Measurements from ENCODE around the gene SEMA4D.
"Not testable (repeated sequence)": the region's sequence is repeated elsewhere in the genome, so short reads cannot be mapped to it uniquely, and the experiment has no call there.

The SEMA4D gene

DNA sequence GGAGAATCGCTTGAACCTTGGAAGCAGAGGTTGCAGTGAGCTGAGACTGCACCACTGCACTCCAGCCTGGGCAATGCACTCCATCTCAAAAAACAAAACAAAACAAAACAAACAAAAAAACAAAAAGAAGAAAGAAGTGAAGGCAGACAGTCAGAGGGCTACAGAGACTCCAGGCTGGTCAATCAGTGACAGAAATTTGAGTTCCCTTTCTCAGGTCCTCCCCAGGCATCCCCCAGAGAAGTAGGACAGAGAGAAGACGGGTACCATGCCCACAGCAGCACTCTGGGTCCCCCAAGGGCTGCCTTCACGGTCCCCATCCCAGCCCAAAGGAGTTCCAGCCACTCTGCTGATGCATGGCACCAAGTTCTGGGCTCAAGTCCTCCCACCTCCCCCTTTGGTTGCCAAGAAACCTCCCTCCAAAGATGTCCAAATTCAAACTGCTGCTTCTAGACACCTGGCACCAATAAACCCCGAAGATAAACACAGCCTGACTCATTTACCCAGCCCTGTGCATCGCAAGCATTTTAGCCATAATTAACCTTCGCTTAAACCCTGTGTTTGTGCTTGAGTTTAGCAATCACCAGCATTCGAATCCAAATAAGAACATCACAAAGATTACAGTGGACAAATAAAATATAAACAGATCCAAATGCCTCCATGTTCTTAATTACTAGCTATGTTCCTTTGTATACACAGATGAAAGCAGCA is 24.0 kb downstream of the SEMA4D start:
- Histone ChIP-seq H3K4me3 (ENCODE audit: low read length in 2 of 2) (no peak overlapping the region), H3K14ac (ENCODE audit: low read length) (no peak overlapping the region), H3K4ac (ENCODE audit: low read length) (no peak overlapping the region), H3K4me2 (ENCODE audit: insufficient read depth, low read length, poor library complexity, severe bottlenecking) (no peak overlapping the region), H2BK120ac (ENCODE audit: low read depth, low read length) (no peak overlapping the region), H3K9ac (ENCODE audit: low read depth, low read length, poor library complexity) (no peak overlapping the region), H3K36me3 (replicated peaks in 1 of 2; ENCODE audit: control insufficient read depth in 2 of 2, insufficient read depth in 2 of 2, low read length in 2 of 2) (no peaks in the 10 kb centered on the region), H2BK12ac (ENCODE audit: low read length) (no peak overlapping the region), H3K27ac (replicated peaks; ENCODE audit: low read length) (no peak overlapping the region), H4K91ac (ENCODE audit: low read depth, low read length, poor library complexity) (no peak overlapping the region), H2BK15ac (ENCODE audit: low read length) (no peak overlapping the region), H3K27me3 (ENCODE audit: control insufficient read depth in 3 of 3, insufficient read depth in 3 of 3, low read depth in 1 of 3, low read length in 3 of 3) (no peaks in the 10 kb centered on the region), H2AK5ac (ENCODE audit: low read depth, low read length) (no peak overlapping the region), H4K8ac (ENCODE audit: low read depth, low read length) (no peak overlapping the region), H3K79me1 (ENCODE audit: low read depth, low read length) (peaks cover 6% of the 10 kb centered on the region), H3K18ac (ENCODE audit: low read length) (no peak overlapping the region), H2AFZ (ENCODE audit: low read length) (no peak overlapping the region), H3K9me3 (replicated peaks in 1 of 2; ENCODE audit: control insufficient read depth in 2 of 2, insufficient read depth in 1 of 2, low read depth in 1 of 2, low read length in 2 of 2) (no peaks in the 10 kb centered on the region), H3K23ac (ENCODE audit: low read depth, low read length, poor library complexity) (no peak overlapping the region), H3K4me1 (ENCODE audit: control insufficient read depth in 2 of 2, insufficient read depth in 1 of 2, low read depth in 1 of 2, low read length in 2 of 2) (peaks cover 0 to 14% of the 10 kb centered on the region in 2 donors), H2BK5ac (ENCODE audit: low read length) (no peak overlapping the region)
- no peak for DNase-seq (ENCODE audit: low spot score)
- no CpG with 5 or more reads among the region's 7 CpGs for WGBS, 2 donors (ENCODE audit: extremely low coverage in 2 of 2, insufficient read length in 2 of 2, insufficient replicate concordance in 1 of 2)

DNA sequence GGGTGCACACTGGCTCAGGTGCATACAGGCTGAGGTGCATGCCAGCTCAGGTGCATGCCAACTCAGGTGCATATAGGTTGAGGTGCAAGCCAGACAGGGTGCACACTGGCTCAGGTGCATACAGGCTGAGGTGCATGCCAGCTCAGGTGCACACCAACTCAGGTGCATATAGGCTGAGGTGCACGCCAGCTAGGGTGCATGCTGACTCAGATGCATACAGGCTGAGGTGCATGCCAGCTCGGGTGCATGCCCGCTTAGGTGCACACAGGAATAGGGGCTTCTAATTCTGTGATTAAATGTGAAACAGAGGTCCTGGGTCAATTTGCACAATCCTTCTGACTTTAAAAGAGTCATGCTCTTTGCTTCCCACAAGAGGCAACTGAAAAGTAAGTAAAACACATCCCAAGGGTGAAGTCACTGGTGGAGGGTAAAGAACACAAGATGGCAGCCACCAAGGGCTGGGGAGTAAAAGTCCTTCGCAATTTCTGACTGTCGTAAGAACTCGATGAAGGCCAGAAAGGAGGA is 26.1 kb downstream of the SEMA4D start:
- H2BK120ac ChIP-seq (ENCODE audit: low read depth, low read length); H3K14ac ChIP-seq (ENCODE audit: low read length); H3K23ac ChIP-seq (ENCODE audit: low read depth, low read length, poor library complexity); H3K79me1 ChIP-seq (ENCODE audit: low read depth, low read length); H2BK5ac ChIP-seq (ENCODE audit: low read length); H3K4me1 ChIP-seq (ENCODE audit: control insufficient read depth in 2 of 2, insufficient read depth in 1 of 2, low read depth in 1 of 2, low read length in 2 of 2); H3K36me3 ChIP-seq (replicated peaks in 1 of 2; ENCODE audit: control insufficient read depth in 2 of 2, insufficient read depth in 2 of 2, low read length in 2 of 2); H3K27ac ChIP-seq (replicated peaks; ENCODE audit: low read length); H2AFZ ChIP-seq (ENCODE audit: low read length); H2AK5ac ChIP-seq (ENCODE audit: low read depth, low read length); H3K9ac ChIP-seq (ENCODE audit: low read depth, low read length, poor library complexity); H3K27me3 ChIP-seq (ENCODE audit: control insufficient read depth in 3 of 3, insufficient read depth in 3 of 3, low read depth in 1 of 3, low read length in 3 of 3); H4K91ac ChIP-seq (ENCODE audit: low read depth, low read length, poor library complexity); DNase-seq (ENCODE audit: low spot score); H4K8ac ChIP-seq (ENCODE audit: low read depth, low read length); H2BK12ac ChIP-seq (ENCODE audit: low read length); H3K4me3 ChIP-seq (ENCODE audit: low read length in 2 of 2); H3K4me2 ChIP-seq (ENCODE audit: insufficient read depth, low read length, poor library complexity, severe bottlenecking); H3K9me3 ChIP-seq (replicated peaks in 1 of 2; ENCODE audit: control insufficient read depth in 2 of 2, insufficient read depth in 1 of 2, low read depth in 1 of 2, low read length in 2 of 2); H2BK15ac ChIP-seq (ENCODE audit: low read length); H3K18ac ChIP-seq (ENCODE audit: low read length); H3K4ac ChIP-seq (ENCODE audit: low read length): not testable (repeated sequence)
- WGBS, 2 donors (ENCODE audit: extremely low coverage in 2 of 2, insufficient read length in 2 of 2, insufficient replicate concordance in 1 of 2) = no CpG with 5 or more reads among the region's 6 CpGs

- H2BK120ac ChIP-seq (ENCODE audit: low read depth, low read length) = no peak overlapping the region
- H3K4ac ChIP-seq (ENCODE audit: low read length) = no peak overlapping the region
- no peak overlapping the region for H4K8ac ChIP-seq (ENCODE audit: low read depth, low read length)
- H3K4me2 ChIP-seq (ENCODE audit: insufficient read depth, low read length, poor library complexity, severe bottlenecking) = no peak overlapping the region
- no peak overlapping the region for H2AK5ac ChIP-seq (ENCODE audit: low read depth, low read length)
- no peak overlapping the region for H2BK5ac ChIP-seq (ENCODE audit: low read length)
- no peak overlapping the region for H3K14ac ChIP-seq (ENCODE audit: low read length)
- peaks cover 9% of the 10 kb centered on the region for H3K79me1 ChIP-seq (ENCODE audit: low read depth, low read length)
- H2AFZ ChIP-seq (ENCODE audit: low read length) = no peak overlapping the region
- no peaks in the 10 kb centered on the region for H3K9me3 ChIP-seq (replicated peaks in 1 of 2; ENCODE audit: control insufficient read depth in 2 of 2, insufficient read depth in 1 of 2, low read depth in 1 of 2, low read length in 2 of 2)
- H2BK15ac ChIP-seq (ENCODE audit: low read length) = no peak overlapping the region
- peaks cover 0 to 7% of the 10 kb centered on the region in 2 donors for H3K4me1 ChIP-seq (ENCODE audit: control insufficient read depth in 2 of 2, insufficient read depth in 1 of 2, low read depth in 1 of 2, low read length in 2 of 2)
- H3K36me3 ChIP-seq (replicated peaks in 1 of 2; ENCODE audit: control insufficient read depth in 2 of 2, insufficient read depth in 2 of 2, low read length in 2 of 2) = peaks cover 0 to 2% of the 10 kb centered on the region in 2 donors
- no peak overlapping the region for H2BK12ac ChIP-seq (ENCODE audit: low read length)
- H3K4me3 ChIP-seq (ENCODE audit: low read length in 2 of 2) = no peak overlapping the region
- no peak overlapping the region for H3K9ac ChIP-seq (ENCODE audit: low read depth, low read length, poor library complexity)
- H3K27ac ChIP-seq (replicated peaks; ENCODE audit: low read length) = no peak overlapping the region
- no peak overlapping the region for H3K23ac ChIP-seq (ENCODE audit: low read depth, low read length, poor library complexity)
- WGBS, 2 donors (ENCODE audit: extremely low coverage in 2 of 2, insufficient read length in 2 of 2, insufficient replicate concordance in 1 of 2) = no CpG with 5 or more reads among the region's 3 CpGs
- H3K18ac ChIP-seq (ENCODE audit: low read length) = no peak overlapping the region
- no peak for DNase-seq (ENCODE audit: low spot score)
- no peak overlapping the region for H4K91ac ChIP-seq (ENCODE audit: low read depth, low read length, poor library complexity)
- no peaks in the 10 kb centered on the region for H3K27me3 ChIP-seq (ENCODE audit: control insufficient read depth in 3 of 3, insufficient read depth in 3 of 3, low read depth in 1 of 3, low read length in 3 of 3)
Observed at GRCh38 chr9:89471390-89471789, 26.5 kb downstream of the SEMA4D start.

DNA sequence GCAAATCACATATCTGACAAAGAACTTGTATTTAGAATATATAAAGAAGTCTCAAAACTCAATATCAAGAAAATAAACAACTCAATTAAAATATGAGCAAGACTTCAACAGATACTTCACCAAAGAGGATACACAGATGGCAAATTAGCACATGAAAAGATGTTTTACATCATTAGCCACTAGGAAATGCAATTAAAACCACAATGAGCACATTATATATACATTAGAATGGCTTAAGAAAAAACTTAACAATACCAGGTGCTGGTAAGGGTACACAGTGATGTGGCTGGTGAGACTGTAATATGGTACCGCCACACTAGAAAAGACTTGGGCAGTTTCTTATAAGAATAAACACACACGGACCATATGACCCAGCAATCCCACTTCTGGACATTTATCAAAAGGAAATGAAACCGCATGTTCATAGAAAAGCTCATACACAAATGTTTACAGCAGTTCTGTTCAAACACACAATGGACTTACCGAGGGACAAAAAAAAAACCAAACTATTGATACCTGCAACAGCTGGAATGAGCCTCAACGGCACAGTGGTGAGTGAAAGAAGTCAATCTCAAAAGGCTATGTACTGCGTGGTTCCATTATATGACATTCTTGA is 27.6 kb downstream of the SEMA4D start:
- no peak overlapping the region for H2AK5ac ChIP-seq (ENCODE audit: low read depth, low read length)
- no peak overlapping the region for H3K4me3 ChIP-seq (ENCODE audit: low read length in 2 of 2)
- H3K79me1 ChIP-seq (ENCODE audit: low read depth, low read length) = peaks cover 11% of the 10 kb centered on the region
- no peak overlapping the region for H4K8ac ChIP-seq (ENCODE audit: low read depth, low read length)
- H3K9me3 ChIP-seq (replicated peaks in 1 of 2; ENCODE audit: control insufficient read depth in 2 of 2, insufficient read depth in 1 of 2, low read depth in 1 of 2, low read length in 2 of 2) = no peaks in the 10 kb centered on the region
- H3K23ac ChIP-seq (ENCODE audit: low read depth, low read length, poor library complexity) = no peak overlapping the region
- no peaks in the 10 kb centered on the region for H3K27me3 ChIP-seq (ENCODE audit: control insufficient read depth in 3 of 3, insufficient read depth in 3 of 3, low read depth in 1 of 3, low read length in 3 of 3)
- H3K4me2 ChIP-seq (ENCODE audit: insufficient read depth, low read length, poor library complexity, severe bottlenecking) = no peak overlapping the region
- H3K9ac ChIP-seq (ENCODE audit: low read depth, low read length, poor library complexity) = no peak overlapping the region
- H2BK12ac ChIP-seq (ENCODE audit: low read length) = no peak overlapping the region
- H4K91ac ChIP-seq (ENCODE audit: low read depth, low read length, poor library complexity) = no peak overlapping the region
- H2AFZ ChIP-seq (ENCODE audit: low read length) = no peak overlapping the region
- H3K36me3 ChIP-seq (replicated peaks in 1 of 2; ENCODE audit: control insufficient read depth in 2 of 2, insufficient read depth in 2 of 2, low read length in 2 of 2) = peaks cover 0 to 3% of the 10 kb centered on the region in 2 donors
- peaks cover 0 to 6% of the 10 kb centered on the region in 2 donors for H3K4me1 ChIP-seq (ENCODE audit: control insufficient read depth in 2 of 2, insufficient read depth in 1 of 2, low read depth in 1 of 2, low read length in 2 of 2)
- H3K27ac ChIP-seq (replicated peaks; ENCODE audit: low read length) = no peak overlapping the region
- DNase-seq (ENCODE audit: low spot score) = no peak
- no peak overlapping the region for H2BK15ac ChIP-seq (ENCODE audit: low read length)
- H2BK5ac ChIP-seq (ENCODE audit: low read length) = no peak overlapping the region
- no peak overlapping the region for H2BK120ac ChIP-seq (ENCODE audit: low read depth, low read length)
- WGBS, 2 donors (ENCODE audit: extremely low coverage in 2 of 2, insufficient read length in 2 of 2, insufficient replicate concordance in 1 of 2) = no CpG with 5 or more reads among the region's 6 CpGs
- no peak overlapping the region for H3K18ac ChIP-seq (ENCODE audit: low read length)
- H3K14ac ChIP-seq (ENCODE audit: low read length) = no peak overlapping the region
- no peak overlapping the region for H3K4ac ChIP-seq (ENCODE audit: low read length)

Data from neuronal stem cell (in vitro differentiated cells).